Endothelial cell (in vitro differentiated cells): ENCODE measurements around the gene TBC1D4. TPM values are rescaled to one million over a fixed set of nuclear protein-coding genes. Genes with fewer than 3 reads are reported as not detected.
A peak's percentile ranks its signal among the peaks of the same experiment; 100 is the strongest.

Experiments
- DNase-seq: peaks from one replicate; pipeline ENCODE4 v3.0.0; 2021; ENCODE audit warnings: low spot score
- H3K27ac Mint-ChIP-seq: one replicate; pipeline ENCODE4 v1.8.0; 2021; ENCODE audit warnings: mixed read lengths, inconsistent platforms; ENCODE audit not compliant: unreplicated experiment
- H3K27me3 Mint-ChIP-seq: one replicate; pipeline ENCODE4 v1.8.0; 2021; ENCODE audit warnings: mild to moderate bottlenecking, moderate library complexity, mixed read lengths, inconsistent platforms; ENCODE audit not compliant: unreplicated experiment
- H3K36me3 Mint-ChIP-seq: one replicate; pipeline ENCODE4 v1.8.0; 2021; ENCODE audit warnings: mild to moderate bottlenecking, low read depth, mixed read lengths, inconsistent platforms; ENCODE audit not compliant: unreplicated experiment
- H3K4me1 Mint-ChIP-seq: one replicate; pipeline ENCODE4 v1.8.0; 2021; ENCODE audit warnings: mild to moderate bottlenecking, mixed read lengths, inconsistent platforms; ENCODE audit not compliant: unreplicated experiment
- H3K4me3 Mint-ChIP-seq: one replicate; pipeline ENCODE4 v1.8.0; 2021; ENCODE audit warnings: mild to moderate bottlenecking, mixed read lengths, inconsistent platforms; ENCODE audit not compliant: unreplicated experiment
- H3K9me3 Mint-ChIP-seq: one replicate; pipeline ENCODE4 v1.8.0; 2021; ENCODE audit warnings: mixed read lengths, inconsistent platforms; ENCODE audit not compliant: unreplicated experiment
- total RNA-seq: library from RNA; stranded (reverse); fragmentation: NEBNext Ultra II Directional; extraction: Animal tissue kit (Norgen Biotek cat#: 25700); gene quantifications from one replicate; pipeline ENCODE4 v1.2.1, GENCODE V29; 2021; ENCODE audit not compliant: unreplicated experiment
- TF ChIP-seq, protein P1 (sequence below): fragments of 200-600 bp; sonication (generic); IDR thresholded peaks from one replicate; pipeline ENCODE4 v1.5.0; 2021; ENCODE audit warnings: antibody characterized with exemption; ENCODE audit not compliant: unreplicated experiment

TBC1D4 gene
- total RNA-seq, 1 donor from 2014 or later, result 47.2 TPM

GRCh38 chr13:75486146-75487062, 4.4 kb upstream of the TBC1D4 start:
- no peak for DNase-seq
- peaks cover 8% of the 10 kb centered on the region for H3K4me1 Mint-ChIP-seq
- no peak overlapping the region for H3K4me3 Mint-ChIP-seq
- H3K9me3 Mint-ChIP-seq, result no peaks in the 10 kb centered on the region
- H3K27me3 Mint-ChIP-seq, result peaks cover 6% of the 10 kb centered on the region
- no peak overlapping the region for H3K27ac Mint-ChIP-seq
- TF ChIP-seq, protein P1, sequence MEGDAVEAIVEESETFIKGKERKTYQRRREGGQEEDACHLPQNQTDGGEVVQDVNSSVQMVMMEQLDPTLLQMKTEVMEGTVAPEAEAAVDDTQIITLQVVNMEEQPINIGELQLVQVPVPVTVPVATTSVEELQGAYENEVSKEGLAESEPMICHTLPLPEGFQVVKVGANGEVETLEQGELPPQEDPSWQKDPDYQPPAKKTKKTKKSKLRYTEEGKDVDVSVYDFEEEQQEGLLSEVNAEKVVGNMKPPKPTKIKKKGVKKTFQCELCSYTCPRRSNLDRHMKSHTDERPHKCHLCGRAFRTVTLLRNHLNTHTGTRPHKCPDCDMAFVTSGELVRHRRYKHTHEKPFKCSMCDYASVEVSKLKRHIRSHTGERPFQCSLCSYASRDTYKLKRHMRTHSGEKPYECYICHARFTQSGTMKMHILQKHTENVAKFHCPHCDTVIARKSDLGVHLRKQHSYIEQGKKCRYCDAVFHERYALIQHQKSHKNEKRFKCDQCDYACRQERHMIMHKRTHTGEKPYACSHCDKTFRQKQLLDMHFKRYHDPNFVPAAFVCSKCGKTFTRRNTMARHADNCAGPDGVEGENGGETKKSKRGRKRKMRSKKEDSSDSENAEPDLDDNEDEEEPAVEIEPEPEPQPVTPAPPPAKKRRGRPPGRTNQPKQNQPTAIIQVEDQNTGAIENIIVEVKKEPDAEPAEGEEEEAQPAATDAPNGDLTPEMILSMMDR, result no peak
- H3K36me3 Mint-ChIP-seq, result peaks cover 4% of the 10 kb centered on the region

- H3K4me3 Mint-ChIP-seq, result no peak overlapping the region
- no peaks in the 10 kb centered on the region for H3K9me3 Mint-ChIP-seq
- no peak for DNase-seq
- TF ChIP-seq, protein P1, result no peak
- H3K27me3 Mint-ChIP-seq, result peaks cover 6% of the 10 kb centered on the region
- H3K36me3 Mint-ChIP-seq, result peaks cover 4% of the 10 kb centered on the region
- peaks cover 11% of the 10 kb centered on the region for H3K4me1 Mint-ChIP-seq
- no peak overlapping the region for H3K27ac Mint-ChIP-seq
Measured at GRCh38 chr13:75485286-75486062, 3.5 kb upstream of the TBC1D4 start.

GRCh38 chr13:75482820-75483079, 781 bp upstream of the TBC1D4 start:
- Mint-ChIP-seq H3K4me1 (peaks cover 17% of the 10 kb centered on the region), H3K27me3 (peaks cover 6% of the 10 kb centered on the region), H3K9me3 (no peaks in the 10 kb centered on the region), H3K4me3 (peak overlapping the region; percentile 97), H3K27ac (peak overlapping the region; percentile 53), H3K36me3 (peaks cover 4% of the 10 kb centered on the region)
- no peak for DNase-seq
- TF ChIP-seq, protein P1, result no peak

- Mint-ChIP-seq H3K27ac (no peak overlapping the region), H3K36me3 (peaks cover 4% of the 10 kb centered on the region), H3K27me3 (peaks cover 6% of the 10 kb centered on the region), H3K9me3 (no peaks in the 10 kb centered on the region), H3K4me3 (peak overlapping the region; percentile 97), H3K4me1 (peaks cover 17% of the 10 kb centered on the region)
- peak; percentile 42 for DNase-seq
- TF ChIP-seq, protein P1, result no peak
Measured at GRCh38 chr13:75481176-75482069, 546 bp downstream of the TBC1D4 start.
